HPDE6-E6E7 (cell line): ENCODE results near the gene LRP2BP.
"Not testable (repeated sequence)": the region's sequence is repeated elsewhere in the genome, so short reads cannot be mapped to it uniquely, and the experiment has no call there.

Source experiments
- DNase-seq: peaks from one replicate; pipeline ENCODE4 v3.0.0; 2011; ENCODE audit warnings: missing footprints; ENCODE audit errors: extremely low spot score

The LRP2BP gene

DNA sequence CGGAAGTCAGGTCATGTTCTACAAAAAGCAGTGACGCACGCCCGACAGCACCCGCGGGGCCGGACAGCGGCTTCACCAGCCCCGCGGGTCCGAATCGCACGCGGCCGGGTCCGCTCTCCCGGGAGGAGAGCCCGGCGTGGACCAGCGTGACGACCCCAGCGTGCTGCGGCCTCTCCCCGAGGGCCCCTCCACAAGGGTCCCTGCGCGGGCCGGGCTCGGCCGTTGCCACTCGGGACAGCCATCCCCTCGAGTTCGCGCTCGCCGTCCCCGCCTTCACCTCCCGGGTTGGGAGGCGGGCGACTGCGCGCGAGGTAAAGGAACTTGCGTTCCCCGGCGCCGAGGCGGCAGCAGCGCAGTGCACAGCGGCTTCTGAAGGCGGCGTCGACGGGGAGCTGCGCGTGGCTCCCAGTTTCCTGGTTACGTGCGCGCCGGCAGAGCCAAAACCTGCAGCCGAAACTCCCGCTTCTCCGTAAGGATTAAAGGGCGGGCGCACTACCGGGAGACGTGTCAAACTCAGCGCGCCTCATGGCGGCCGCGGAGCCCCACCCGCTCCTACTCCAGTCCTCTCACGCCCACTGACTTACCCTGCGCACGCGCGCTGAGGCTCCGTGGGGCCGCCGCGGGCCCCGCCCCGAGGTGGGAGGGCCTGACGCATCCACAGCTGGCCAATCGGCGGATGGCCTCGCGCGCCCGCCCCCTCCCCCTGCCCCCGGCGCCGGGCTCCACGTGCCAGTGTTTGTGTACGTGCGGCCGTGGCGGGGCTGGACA is 416 bp upstream of the LRP2BP start:
- peak; percentile 90 for DNase-seq

DNA sequence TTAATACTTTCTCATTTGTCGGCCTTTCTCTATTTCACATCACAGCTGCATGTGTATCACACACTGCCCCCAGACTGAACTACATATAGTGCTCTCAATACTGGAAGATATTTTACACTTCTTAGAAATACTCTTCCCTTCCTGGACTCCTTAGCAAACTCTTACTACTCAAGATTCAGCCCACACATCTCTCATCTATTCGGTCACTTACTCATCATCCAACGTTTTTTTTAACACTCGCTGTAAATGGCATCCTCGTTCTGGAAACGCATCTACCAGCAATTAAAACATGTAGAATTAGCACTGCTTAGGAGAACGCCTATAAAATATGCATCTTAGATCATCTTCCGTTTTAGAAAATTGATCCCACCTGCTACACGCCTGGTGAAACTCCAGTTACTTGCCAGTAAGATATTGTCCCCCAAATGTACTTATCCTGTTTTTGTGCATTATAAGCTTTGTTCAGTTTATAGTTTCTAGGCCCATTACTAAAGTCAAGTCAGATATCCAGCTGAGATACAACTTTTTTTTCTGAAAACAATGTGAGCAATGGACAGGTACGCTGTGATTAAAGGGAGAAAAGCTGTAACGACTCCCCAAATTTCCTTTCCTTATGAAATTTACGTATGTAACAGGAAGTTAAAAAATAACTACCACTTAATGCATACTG is 1.0 kb downstream of the LRP2BP start:
- no peak for DNase-seq

DNA sequence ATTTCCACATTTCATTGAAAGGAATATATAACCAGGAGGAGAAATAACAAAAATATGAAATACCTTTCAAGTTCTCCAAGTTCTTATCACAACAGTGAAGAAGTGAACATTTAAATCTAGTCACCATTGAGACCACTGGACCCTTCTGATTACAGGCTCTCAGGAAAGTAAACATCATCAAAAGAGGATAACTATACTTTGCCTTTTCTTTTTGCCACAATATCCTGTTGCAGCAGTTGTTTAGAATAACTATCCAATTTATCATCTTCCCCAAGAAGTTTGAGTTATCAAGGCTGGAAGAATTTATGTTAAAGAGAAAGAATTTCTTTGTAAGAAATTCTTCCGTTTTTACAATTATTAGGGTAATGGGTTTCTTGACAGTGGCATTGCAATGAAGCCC is 3.6 kb downstream of the LRP2BP start:
- DNase-seq = no peak

DNA sequence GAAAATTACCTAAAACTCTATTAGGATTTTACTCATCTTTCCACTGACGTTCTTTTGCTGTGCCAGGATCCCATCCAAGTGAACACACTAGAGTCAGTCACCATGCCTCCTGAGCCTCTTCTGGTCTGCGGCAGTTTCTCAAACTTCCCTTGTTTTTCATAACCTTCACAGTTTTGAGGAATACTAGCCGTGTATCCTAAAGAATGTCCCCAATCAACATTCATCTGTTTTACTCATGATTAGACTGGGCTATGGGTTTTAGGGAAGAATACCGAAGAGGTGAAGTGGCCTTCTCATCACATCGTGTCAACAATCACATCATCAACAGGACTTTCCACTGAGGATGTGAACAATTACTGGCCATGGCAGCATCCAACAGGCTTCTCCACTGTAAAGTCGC is 4.8 kb downstream of the LRP2BP start:
- DNase-seq = no peak

DNA sequence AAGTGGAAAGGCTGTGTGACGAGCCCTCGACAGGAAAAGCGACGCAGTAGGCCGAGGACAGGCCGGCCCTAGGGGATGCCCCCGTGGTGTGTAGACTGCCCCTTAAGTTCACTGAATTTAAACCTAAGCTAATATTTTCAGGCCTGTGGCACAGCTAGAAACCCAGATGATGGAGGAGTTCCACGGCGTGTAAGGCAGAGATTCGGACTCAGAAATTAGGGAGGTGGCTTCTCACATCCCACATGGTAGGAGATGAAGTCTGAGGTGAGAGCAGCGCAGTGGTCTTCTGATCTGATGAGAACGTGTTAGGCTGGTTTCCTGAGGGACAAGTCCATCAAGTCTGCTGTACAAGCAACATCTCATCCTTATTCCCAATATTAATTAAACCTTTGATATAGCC is 7.8 kb downstream of the LRP2BP start:
- no peak for DNase-seq

DNA sequence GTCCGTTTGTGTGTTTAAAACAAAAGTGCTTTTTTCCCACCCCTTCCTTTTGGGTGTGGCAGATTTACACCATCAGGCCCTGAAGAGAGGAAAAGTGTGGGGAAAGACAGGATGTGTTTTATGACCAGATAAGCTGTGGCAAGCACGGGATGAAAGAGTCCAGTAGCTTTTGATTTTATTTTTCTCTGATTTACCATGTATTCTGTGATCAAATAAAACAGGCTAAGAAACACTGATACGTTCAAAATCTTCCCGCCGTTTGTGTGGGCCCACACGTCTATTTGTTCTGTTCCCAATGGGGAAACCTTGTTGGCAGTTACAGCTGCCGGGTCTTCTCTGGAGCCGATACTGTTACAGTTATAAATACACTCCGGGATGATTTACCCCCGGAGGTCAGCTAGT is 10.8 kb downstream of the LRP2BP start:
- no peak for DNase-seq

DNA sequence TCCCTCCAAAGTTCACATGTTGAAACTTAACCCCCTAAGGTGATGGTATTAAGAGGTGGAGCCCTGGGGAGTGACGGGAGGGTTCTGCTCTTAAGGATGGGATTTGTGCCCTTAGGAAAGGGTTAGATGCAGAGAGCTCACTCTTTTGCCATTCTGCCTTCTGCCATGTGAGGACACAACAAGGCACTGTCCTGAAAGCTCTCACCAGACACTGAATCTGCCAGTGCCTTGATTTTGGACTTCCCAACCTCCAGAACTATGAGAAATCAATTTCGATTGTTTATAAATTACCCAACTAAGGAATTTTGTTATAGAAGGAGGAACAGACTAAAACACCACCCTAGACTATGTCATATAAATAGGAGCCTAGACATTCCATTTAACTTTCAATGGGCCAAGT is 11.7 kb downstream of the LRP2BP start:
- no peak for DNase-seq

DNA sequence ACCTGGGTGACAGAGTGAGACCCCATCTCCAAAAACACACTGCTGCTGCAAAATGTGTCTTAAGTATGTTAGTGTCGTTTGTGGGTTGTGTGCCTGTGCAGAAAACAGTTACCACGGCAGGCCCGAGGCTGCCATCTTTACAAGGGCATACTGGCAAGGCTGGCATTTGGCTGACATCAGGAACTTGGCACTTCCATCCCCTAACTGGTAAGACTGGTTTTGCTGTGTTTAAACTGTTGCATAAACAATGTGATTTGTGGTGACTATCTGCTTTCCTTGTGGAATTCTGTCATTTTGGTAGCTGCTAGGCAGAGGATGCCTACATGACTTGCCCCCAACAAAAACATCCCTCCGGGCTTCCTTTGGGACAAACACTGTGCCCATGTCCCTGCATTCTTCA is 12.3 kb downstream of the LRP2BP start:
- peak; percentile 44 for DNase-seq

DNA sequence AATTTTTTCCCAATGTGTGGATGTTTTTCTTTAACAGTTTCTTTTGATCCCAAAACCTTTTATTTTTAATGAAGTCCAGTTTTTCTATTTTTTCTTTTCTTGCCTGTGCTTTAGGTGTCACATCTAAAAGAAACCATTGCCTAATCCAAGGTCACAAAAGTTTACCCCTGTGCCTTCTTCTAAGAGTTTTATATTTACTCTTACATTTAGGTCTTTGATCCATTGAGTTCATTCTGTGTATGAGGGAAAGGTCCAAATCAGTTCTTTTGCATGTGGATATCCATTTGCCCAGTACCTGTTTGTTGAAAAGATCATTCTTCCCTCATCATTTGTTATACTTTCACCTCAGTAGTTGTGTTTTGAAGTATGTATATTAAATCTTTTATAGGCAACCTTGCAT is 13.0 kb downstream of the LRP2BP start:
- DNase-seq = no peak

DNA sequence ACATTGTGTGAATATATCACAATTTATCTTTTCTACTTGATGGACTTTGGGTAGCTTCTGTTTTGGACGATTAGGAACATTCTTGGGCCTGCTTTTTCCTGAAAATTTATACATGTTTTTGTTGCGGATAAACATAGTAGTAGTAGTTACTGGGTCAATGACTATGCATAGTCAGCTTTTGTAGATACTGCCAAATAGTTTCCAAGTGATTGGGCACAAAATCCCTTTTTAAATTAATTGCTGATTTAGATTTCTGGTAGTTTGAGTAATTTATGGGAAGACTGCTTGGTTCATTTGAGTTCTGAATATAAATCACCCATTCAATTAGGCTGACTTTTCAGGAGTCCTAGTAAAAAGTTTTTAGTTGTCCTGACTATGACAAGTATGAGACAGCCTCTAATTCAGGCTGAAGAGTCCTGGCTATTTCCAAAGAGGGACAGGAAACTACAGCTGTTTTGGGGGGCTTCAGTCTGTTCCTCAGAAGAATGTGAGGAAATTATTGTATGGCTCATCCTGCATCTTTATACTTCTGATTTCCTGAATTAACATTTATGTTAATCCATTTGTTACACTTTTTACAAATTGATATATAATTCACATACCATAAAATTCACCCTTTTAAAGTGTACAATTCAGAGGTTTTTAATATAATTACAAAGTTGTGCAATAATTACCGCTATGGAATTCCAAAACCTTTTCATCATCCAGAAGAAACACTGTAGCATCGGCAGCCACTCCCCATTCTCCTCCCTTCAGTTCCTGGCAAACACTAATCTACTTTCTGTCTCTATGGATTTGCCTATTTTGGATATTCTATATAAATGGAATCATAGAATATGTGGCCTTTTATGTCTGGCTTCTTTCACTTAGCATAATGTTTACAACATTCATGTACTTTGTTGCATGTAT is 14.2 kb downstream of the LRP2BP start:
- DNase-seq = no peak

DNA sequence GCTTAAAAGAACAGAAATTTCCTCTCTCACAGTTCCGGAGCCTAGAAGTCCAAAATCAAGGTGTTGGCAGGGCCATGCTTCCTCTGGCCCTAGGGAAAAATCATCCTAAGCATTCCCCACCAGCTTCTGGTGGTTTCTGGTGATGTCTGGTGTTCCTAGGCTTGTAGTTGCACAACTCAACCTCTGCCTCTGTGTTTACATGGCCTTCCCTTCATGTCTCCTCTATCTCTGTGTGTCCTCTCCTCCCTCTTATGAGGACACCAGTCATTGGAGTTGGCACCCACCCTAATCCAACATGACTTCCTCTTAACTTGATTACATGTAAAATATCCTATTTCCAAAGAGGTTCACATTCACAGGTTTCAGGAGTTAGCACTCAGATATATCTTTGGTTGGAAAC is 15.4 kb downstream of the LRP2BP start:
- DNase-seq = no peak

DNA sequence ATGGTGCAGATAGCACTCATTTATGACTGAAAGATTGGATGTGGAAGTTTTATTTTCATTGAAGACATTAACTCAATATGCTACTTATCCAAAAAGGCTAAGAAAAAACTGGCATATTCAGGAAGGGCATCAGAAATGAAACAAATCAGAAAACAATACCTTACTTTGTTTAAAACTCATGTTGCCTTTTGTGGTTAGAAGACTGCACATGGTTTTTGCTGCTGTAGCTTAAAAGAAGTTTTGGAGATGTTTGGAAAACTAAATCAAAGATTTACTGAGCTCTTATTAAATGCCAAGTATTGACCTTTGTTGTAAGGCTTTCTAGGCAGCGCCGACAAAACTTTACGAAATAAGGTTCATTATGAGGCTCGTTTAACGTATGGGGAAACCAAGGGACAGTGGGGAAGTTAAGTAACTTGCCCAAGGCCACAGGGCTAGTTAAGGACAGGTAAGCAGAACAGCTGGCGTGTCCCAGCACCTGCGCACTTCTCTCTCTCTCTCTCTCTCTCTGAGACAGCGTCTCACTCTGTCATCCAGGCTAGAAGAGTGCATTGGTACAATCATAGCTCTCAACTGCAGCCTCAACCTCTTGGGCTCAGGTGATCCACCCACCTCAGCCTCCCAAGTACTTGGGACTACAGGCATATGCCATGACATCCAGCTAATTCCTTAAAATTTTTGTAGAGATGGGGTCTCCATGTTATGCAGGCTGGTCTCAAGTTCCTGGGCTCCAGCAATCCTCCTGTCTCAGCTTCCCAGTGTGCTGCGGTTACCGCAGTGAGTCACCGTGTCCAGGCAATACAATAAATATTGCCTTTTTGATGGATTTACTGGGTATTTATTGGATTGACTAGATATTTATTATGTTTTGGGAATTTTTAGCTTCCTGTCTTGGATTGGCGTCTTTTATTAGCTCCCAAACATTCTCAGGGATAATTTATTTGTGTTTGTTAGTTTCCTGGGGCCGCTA is 16.1 kb downstream of the LRP2BP start:
- DNase-seq = no peak

DNA sequence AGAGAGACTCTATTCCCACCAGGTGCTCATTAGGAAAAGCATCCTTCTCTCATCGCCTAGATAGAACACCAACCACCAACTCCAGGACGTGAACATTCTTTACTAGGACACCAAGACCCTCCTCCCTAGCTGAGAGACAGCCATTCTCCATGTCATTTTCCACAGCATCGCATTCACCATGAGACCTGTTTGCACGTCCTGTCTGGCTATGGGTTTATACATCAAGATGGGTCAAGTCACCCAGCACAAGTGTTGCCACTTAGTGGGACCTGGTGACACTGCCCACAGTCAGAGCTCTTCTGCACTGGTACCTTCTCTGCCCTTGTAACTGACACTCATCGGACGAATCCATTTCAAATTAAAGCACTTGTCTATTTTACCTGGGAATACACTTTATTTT is 17.5 kb downstream of the LRP2BP start:
- DNase-seq = no peak

DNA sequence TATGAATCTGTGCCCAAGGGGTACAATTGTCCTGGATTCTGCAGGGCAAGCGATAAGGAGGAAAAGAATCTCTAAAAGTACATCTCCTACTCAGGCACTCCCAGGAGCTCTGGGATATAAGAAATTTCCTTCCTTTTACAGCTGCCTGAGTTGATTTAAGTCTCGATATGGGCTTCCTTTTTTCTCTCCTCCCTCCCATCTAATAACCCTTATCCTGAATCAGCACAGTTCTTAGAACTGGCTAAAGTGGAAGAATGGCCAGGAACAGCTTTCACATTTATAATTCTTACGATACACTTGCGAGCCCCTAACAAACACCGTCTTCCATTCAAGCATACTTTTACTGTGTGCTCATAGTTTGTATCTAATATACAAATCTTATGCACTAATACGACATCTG is 21.2 kb downstream of the LRP2BP start:
- DNase-seq = no peak

DNA sequence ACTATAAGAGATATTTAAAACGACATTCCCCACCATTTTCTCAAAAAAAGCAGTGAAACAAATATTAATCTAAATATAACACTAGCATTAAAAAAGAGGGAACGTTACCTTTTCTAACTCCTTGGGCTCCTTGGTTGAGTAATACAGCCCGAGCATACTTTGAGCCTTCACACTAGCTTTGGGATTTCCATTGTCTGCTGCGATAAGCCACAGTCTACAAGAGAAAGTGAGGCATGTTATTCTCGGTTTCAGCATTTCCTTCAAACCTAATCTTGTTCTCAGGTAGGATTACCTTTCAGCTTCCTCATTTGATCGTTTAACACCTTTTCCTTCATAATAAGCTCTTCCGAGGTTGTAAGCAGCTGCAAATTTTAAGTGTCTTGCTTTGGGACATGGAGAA is 21.7 kb downstream of the LRP2BP start:
- no peak for DNase-seq

DNA sequence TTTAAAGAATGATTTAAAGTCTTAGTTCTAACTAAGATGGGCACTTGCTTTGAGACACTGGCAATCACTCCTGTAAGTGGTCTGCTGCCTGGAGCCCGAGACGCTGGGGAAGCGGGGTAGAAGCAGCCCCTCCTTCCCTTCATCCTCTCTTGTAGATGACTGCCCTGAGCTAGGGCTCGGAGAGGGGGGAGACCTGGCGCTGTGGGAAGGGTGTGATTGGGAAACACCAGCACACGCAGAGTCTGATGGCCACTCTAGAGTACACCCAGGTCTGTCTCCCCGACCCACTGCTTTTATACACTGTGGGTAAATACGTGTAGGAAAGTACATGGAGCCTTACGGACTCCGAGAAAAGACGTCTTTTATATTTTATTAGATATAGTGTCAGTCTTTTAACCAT is 24.0 kb downstream of the LRP2BP start:
- DNase-seq = no peak

DNA sequence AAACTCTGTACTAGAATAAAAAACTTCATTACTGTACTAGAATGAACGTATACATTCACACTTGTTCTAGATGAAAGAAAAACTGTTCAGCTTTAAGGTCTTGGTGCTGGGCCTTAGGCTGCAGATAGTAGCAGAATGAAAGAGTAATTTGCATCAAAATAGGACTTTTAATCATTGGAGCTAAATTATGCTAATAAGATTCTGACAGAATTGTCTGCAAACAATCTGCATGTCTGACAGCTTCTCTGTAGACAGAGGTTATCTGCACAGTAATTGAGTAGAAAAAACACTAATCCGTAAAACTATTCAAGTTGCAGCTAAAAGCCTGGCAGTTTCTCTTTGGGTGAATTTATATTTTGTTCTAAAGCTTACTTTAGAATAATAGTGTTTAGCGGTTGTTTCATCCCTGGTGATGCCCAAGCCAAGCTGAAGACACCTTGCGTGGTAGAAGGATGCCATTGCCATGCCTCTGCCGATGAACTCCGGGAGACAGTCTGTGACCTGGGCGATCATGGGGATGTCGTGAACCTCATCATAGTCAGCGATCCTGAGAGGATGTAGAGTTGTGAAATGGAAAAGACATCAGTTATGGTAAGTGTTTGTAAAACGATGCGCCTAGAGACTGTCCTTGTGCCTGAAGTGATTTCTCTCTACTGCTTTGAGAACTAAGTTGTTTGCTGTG is 25.3 kb downstream of the LRP2BP start:
- no peak for DNase-seq

DNA sequence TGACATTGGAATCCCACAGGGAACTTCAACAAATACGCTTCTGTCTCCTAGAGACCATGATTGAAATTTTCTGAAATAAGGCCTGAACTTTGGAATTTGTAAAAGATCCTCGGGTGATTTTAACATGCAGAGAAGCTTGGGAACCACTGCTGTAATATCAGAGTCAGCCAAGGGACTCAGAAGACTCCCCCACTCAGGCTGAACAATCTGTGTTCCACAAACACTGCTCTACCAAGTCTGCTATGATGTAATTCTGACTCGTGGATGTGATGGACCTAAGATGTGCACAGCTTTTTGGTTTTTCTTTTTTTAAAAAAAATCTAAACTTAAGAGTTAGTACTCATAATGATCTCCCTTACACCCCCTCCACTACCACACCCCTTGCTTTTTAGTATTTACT is 26.0 kb downstream of the LRP2BP start:
- no peak for DNase-seq

DNA sequence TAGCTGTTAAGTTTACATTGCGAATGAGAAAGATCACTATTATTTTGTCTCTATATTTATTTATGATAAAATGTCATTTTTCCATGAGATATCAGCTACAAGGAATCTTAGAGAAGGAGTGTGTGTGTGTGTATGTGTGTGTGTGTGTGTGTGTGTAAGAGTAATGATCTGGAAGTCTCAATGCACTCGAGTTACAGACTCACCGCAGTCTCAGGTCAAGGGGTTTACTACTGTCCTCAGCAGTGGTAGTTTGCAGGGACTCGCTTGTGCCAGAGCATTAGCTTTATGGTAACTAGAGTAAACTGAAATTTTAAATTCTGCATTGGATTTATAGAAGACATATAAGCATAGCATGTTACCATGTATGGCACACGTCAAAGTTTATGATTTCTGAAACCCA is 30.8 kb downstream of the LRP2BP start:
- DNase-seq = no peak

DNA sequence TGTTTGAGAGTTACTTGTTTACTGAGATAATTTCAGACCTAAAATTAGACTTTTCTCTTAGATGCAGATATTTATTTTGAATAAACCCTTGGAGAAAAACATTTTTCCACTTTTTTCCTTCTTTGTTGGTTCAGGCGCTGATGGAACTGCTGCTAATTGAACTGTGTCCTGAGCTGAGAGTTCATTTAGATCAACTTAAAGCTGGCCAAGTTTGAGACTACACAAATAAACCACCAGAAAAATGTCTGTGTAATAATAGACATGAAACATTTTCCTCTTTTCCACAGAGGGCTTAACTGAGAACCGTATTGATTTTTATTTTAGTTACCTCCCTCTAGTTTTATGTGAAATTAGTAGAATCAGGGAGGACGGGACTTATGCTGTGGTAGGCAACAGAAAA is 32.5 kb downstream of the LRP2BP start:
- DNase-seq = no peak

DNA sequence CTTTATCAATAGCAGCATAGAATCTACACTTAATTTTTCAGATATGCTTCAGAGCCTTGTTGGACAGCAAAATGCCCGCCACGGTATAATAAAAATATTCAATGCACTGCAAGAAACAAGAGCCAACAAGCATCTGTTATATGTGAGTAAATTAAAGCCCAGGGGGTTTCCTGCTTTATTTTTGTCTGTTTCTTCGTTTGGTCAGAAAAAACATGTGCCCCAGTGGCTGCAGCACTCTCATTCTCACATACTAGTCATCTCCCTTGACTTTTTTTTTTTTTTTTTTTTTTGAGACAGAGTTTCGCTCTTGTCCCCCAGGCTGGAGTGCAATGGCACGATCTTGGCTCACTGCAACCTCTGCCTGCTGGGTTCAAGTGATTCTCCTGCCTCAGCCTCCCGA is 33.2 kb downstream of the LRP2BP start:
- DNase-seq = not testable (repeated sequence)
